ENCODE results near the gene ATOSB. TPM values are rescaled to one million over a fixed set of nuclear protein-coding genes. Genes with fewer than 3 reads are reported as not detected.

Gene ATOSB
- total RNA-seq, 4 donors from 2014 or later: 16.2 to 26.4 (median 21.7) TPM

GRCh38 chr9:35116898-35117551 lies 1.4 kb upstream of the ATOSB start:
- Histone ChIP-seq H3K4me3 (peak overlapping the region; percentile 60 to 75 (median 62)), H3K27ac (replicated peaks in 1 of 4) (peak overlapping the region; percentile 83 to 93 (median 89)), H3K27me3 (no peaks in the 10 kb centered on the region), H3K4me1 (peaks cover 44 to 50% (median 49%) of the 10 kb centered on the region in 4 donors), H3K36me3 (no peaks in the 10 kb centered on the region), H3K9me3 (no peaks in the 10 kb centered on the region)
- 16% methylated on average over 20 of the region's 30 CpGs for WGBS
- peak; percentile 94 to 97 (median 96) for TF ChIP-seq CTCF (IDR thresholded peaks at IDR 0.05)
- TF ChIP-seq POLR2AphosphoS5 (IDR thresholded peaks at IDR 0.05): peak in 1 of 2 donors; percentile 58
- no peak for TF ChIP-seq EP300 (IDR thresholded peaks at IDR 0.05)
- TF ChIP-seq POLR2A (IDR thresholded peaks at IDR 0.05; ENCODE audit: low read depth): no peak
- peak; percentile 96 for DNase-seq (ENCODE audit: extremely low spot score)
- intact Hi-C loops (cut with DNase I): loop anchor here (1.0 to 10.0 kb wide), 5 partner anchors 45 to 435 kb away; partner anchors contain the start of gene UNC13B

GRCh38 chr9:35116539-35116897 lies 856 bp upstream of the ATOSB start:
- peak overlapping the region; percentile 60 to 75 (median 62) for H3K4me3 ChIP-seq
- intact Hi-C loops (cut with DNase I): loop anchor here (1.0 to 10.0 kb wide), 4 partner anchors 46 to 436 kb away; partner anchors contain the start of gene UNC13B
- WGBS: 0% methylated on average over 10 of the region's 12 CpGs
- no peaks in the 10 kb centered on the region for H3K9me3 ChIP-seq
- H3K36me3 ChIP-seq: no peaks in the 10 kb centered on the region
- peak overlapping the region; percentile 83 to 93 (median 89) for H3K27ac ChIP-seq (replicated peaks in 1 of 4)
- no peaks in the 10 kb centered on the region for H3K27me3 ChIP-seq
- TF ChIP-seq CTCF (IDR thresholded peaks at IDR 0.05) (no peak), EP300 (IDR thresholded peaks at IDR 0.05) (no peak), POLR2A (IDR thresholded peaks at IDR 0.05; ENCODE audit: low read depth) (no peak), POLR2AphosphoS5 (IDR thresholded peaks at IDR 0.05) (no peak)
- DNase-seq (ENCODE audit: extremely low spot score): no peak
- H3K4me1 ChIP-seq: peaks cover 48 to 55% (median 54%) of the 10 kb centered on the region in 4 donors

GRCh38 chr9:35114840-35115628 lies 628 bp downstream of the ATOSB start:
- Histone ChIP-seq H3K27me3 (no peaks in the 10 kb centered on the region), H3K36me3 (no peaks in the 10 kb centered on the region), H3K9me3 (no peaks in the 10 kb centered on the region), H3K4me1 (peaks cover 57 to 67% (median 65%) of the 10 kb centered on the region in 4 donors), H3K27ac (replicated peaks in 1 of 4) (peak overlapping the region; percentile 83 to 93 (median 89)), H3K4me3 (peak overlapping the region; percentile 60 to 75 (median 62))
- TF ChIP-seq POLR2AphosphoS5 (IDR thresholded peaks at IDR 0.05): no peak
- no peak for TF ChIP-seq POLR2A (IDR thresholded peaks at IDR 0.05; ENCODE audit: low read depth)
- TF ChIP-seq CTCF (IDR thresholded peaks at IDR 0.05): no peak
- TF ChIP-seq EP300 (IDR thresholded peaks at IDR 0.05): no peak
- no peak for DNase-seq (ENCODE audit: extremely low spot score)
- intact Hi-C loops (cut with DNase I): loop anchor here (5.0 to 10.0 kb wide), 3 partner anchors 47 to 437 kb away; partner anchors contain the start of gene UNC13B
- WGBS: 25% methylated on average over 12 of the region's 12 CpGs

- 4% methylated on average over 5 of the region's 5 CpGs for WGBS
- no peaks in the 10 kb centered on the region for H3K9me3 ChIP-seq
- TF ChIP-seq EP300 (IDR thresholded peaks at IDR 0.05): no peak
- peak; percentile 40 to 62 for TF ChIP-seq POLR2AphosphoS5 (IDR thresholded peaks at IDR 0.05)
- TF ChIP-seq POLR2A (IDR thresholded peaks at IDR 0.05; ENCODE audit: low read depth): no peak
- TF ChIP-seq CTCF (IDR thresholded peaks at IDR 0.05): no peak
Observed at GRCh38 chr9:35114113-35114839, 1.4 kb downstream of the ATOSB start.

More at GRCh38 chr9:35114113-35114839, 1.4 kb downstream of the ATOSB start:
- intact Hi-C loops (cut with DNase I): loop anchor here (10.0 kb wide), 1 partner anchor 271 kb away; no protein-coding TSS in a partner anchor
- Histone ChIP-seq H3K27ac (replicated peaks in 1 of 4) (peak overlapping the region; percentile 83 to 93 (median 89)), H3K27me3 (no peaks in the 10 kb centered on the region), H3K36me3 (no peaks in the 10 kb centered on the region), H3K4me1 (peaks cover 59 to 73% (median 69%) of the 10 kb centered on the region in 4 donors), H3K4me3 (peak overlapping the region; percentile 60 to 75 (median 62))
- DNase-seq (ENCODE audit: extremely low spot score): peak; percentile 95

Measured in esophagus muscularis mucosa (tissue), 4 donors.